Measurements from ENCODE around the gene TEAD1. TPM values are rescaled to one million over a fixed set of nuclear protein-coding genes. Genes with fewer than 3 reads are reported as not detected.

Gene TEAD1
- total RNA-seq, 4 donors from 2014 or later: 46.4 to 214 (median 61.2) TPM

- in situ Hi-C loops (cut with MboI; ENCODE audit: low pct_ligation_motif_present in 1 of 4, low pct_unique_long_range_greater_than_20kb in 1 of 4, low sequenced_read_pairs in 3 of 4): no loop called here
- TF ChIP-seq POLR2AphosphoS5 (IDR thresholded peaks at IDR 0.05) (no peak), EP300 (IDR thresholded peaks at IDR 0.05; ENCODE audit: low read depth) (no peak), CTCF (IDR thresholded peaks at IDR 0.05) (no peak), POLR2A (IDR thresholded peaks at IDR 0.05) (no peak)
These were observed 53.5 kb downstream of the TEAD1 start for GRCh38 chr11:12727563-12728211.

DNA sequence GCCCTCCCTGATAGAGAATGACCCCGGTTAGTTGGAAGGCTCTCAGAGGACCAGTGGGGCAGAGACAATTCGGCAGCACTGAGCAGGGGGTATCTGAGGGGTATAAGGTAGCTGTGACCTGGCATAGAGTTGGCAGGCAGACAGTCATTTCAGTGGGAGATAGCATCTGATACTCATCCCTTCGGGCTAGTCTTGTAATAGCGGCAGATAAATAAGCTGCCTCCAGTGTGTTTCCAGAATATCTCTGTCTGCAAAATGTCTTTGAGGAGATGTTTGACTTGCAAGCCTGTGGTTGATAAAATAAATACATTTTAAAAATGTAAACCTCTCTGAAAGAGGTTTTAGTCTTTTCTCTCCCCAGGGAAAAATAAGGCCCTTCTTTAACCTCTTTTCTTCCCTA, 54.2 kb downstream of the TEAD1 start:
- no peaks in the 10 kb centered on the region for H3K27me3 ChIP-seq
- no peak overlapping the region for H3K4me3 ChIP-seq
- H3K4me1 ChIP-seq: peaks cover 11 to 45% (median 31%) of the 10 kb centered on the region in 4 donors
- no peak for DNase-seq
- peak overlapping the region in 3 of 4 donors; percentile 30 to 45 (median 30) for H3K27ac ChIP-seq
- intact Hi-C loops (cut with DNase I; ENCODE audit: low total_unique reads) (no loop called here), in situ Hi-C loops (cut with MboI; ENCODE audit: low pct_ligation_motif_present in 1 of 4, low pct_unique_long_range_greater_than_20kb in 1 of 4, low sequenced_read_pairs in 3 of 4) (no loop called here)
- H3K9me3 ChIP-seq: no peaks in the 10 kb centered on the region
- no peaks in the 10 kb centered on the region for H3K36me3 ChIP-seq
- 61 to 80% methylated on average over 1 to 4 of the region's 4 CpGs for WGBS, 2 donors (ENCODE audit: low coverage in 1 of 2)
- no peak for TF ChIP-seq CTCF (IDR thresholded peaks at IDR 0.05)
- no peak for TF ChIP-seq POLR2A (IDR thresholded peaks at IDR 0.05)
- no peak for TF ChIP-seq EP300 (IDR thresholded peaks at IDR 0.05; ENCODE audit: low read depth)
- no peak for TF ChIP-seq POLR2AphosphoS5 (IDR thresholded peaks at IDR 0.05)

More at GRCh38 chr11:12727563-12728211, 53.5 kb downstream of the TEAD1 start:
- peaks cover 16 to 53% (median 37%) of the 10 kb centered on the region in 4 donors for H3K4me1 ChIP-seq
- no peak overlapping the region for H3K4me3 ChIP-seq
- DNase-seq: no peak
- intact Hi-C loops (cut with DNase I; ENCODE audit: low total_unique reads): no loop called here
- H3K9me3 ChIP-seq: no peaks in the 10 kb centered on the region
- peak overlapping the region in 3 of 4 donors; percentile 30 to 45 (median 30) for H3K27ac ChIP-seq
- H3K36me3 ChIP-seq: no peaks in the 10 kb centered on the region
- H3K27me3 ChIP-seq: no peaks in the 10 kb centered on the region
- WGBS, 2 donors (ENCODE audit: low coverage in 1 of 2): 25 to 36% methylated on average over 3 to 5 of the region's 5 CpGs

DNA sequence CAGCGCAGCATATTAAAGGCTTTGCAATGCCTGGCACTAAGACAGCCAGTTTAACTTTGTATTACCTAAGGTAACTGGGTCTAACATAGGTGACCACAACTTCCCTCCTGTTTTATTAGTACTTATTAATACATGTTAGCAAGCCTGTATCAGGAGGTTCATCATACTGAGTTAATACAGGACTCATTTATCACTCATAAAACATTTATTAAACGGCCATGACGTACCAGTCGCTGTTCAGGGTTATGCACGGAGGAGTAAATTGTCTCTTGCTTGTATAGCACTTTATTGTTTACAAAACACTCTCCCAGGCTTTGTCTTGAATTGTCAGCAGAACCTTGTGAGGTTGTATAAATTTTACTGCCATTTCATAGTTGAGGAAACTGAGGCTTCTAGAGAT, 55.7 kb downstream of the TEAD1 start:
- TF ChIP-seq POLR2A (IDR thresholded peaks at IDR 0.05) (no peak), EP300 (IDR thresholded peaks at IDR 0.05; ENCODE audit: low read depth) (no peak), CTCF (IDR thresholded peaks at IDR 0.05) (no peak), POLR2AphosphoS5 (IDR thresholded peaks at IDR 0.05) (no peak)
- Histone ChIP-seq H3K27ac (peak overlapping the region in 1 of 4 donors; percentile 30), H3K9me3 (no peaks in the 10 kb centered on the region), H3K4me3 (no peak overlapping the region), H3K27me3 (no peaks in the 10 kb centered on the region), H3K36me3 (no peaks in the 10 kb centered on the region), H3K4me1 (peaks cover 5 to 30% (median 16%) of the 10 kb centered on the region in 4 donors)
- in situ Hi-C loops (cut with MboI; ENCODE audit: low pct_ligation_motif_present in 1 of 4, low pct_unique_long_range_greater_than_20kb in 1 of 4, low sequenced_read_pairs in 3 of 4): no loop called here
- intact Hi-C loops (cut with DNase I; ENCODE audit: low total_unique reads): no loop called here
- WGBS, 2 donors (ENCODE audit: low coverage in 1 of 2): 85 to 88% methylated on average over 5 of the region's 5 CpGs
- no peak for DNase-seq

DNA sequence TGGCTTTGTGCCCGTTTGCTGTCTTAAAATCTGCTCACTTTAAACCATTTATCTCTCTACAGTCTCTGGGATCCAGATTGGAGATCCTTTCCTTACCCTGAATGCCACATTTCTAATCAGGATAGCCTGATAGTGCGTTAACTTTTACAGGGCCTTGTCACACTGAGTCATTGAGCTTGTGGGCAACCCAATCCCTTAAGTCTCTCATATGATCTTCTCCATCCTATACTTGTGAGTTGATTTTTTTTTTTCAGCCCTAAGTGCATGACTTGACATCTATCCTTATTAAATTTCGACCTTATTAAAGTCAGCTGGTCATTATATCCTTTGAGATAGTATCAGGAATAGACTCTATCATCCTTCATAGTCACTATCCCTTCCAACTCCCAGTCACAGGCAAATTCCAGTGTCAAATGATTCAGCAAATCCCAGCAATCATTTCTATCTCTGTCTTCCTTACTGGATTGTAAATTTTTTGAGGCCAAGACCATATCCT, 57.7 kb downstream of the TEAD1 start:
- no peaks in the 10 kb centered on the region for H3K9me3 ChIP-seq
- in situ Hi-C loops (cut with MboI; ENCODE audit: low pct_ligation_motif_present in 1 of 4, low pct_unique_long_range_greater_than_20kb in 1 of 4, low sequenced_read_pairs in 3 of 4) (no loop called here), intact Hi-C loops (cut with DNase I; ENCODE audit: low total_unique reads) (no loop called here)
- no peak overlapping the region for H3K4me3 ChIP-seq
- WGBS, 2 donors (ENCODE audit: low coverage in 1 of 2): 83% methylated on average over 2 to 3 of the region's 3 CpGs
- TF ChIP-seq EP300 (IDR thresholded peaks at IDR 0.05; ENCODE audit: low read depth): no peak
- no peak for TF ChIP-seq POLR2AphosphoS5 (IDR thresholded peaks at IDR 0.05)
- no peak for TF ChIP-seq POLR2A (IDR thresholded peaks at IDR 0.05)
- no peak for TF ChIP-seq CTCF (IDR thresholded peaks at IDR 0.05)
- no peaks in the 10 kb centered on the region for H3K36me3 ChIP-seq
- peaks cover 0 to 16% (median 10%) of the 10 kb centered on the region in 4 donors for H3K4me1 ChIP-seq
- no peak overlapping the region for H3K27ac ChIP-seq
- no peaks in the 10 kb centered on the region for H3K27me3 ChIP-seq
- no peak for DNase-seq
